GM12872 (cell line): ENCODE measurements around the gene CNTRL.

Experiments
- CTCF ChIP-seq: IDR thresholded peaks from 3 replicates; pipeline ENCODE4 v1.5.1; 2011; ENCODE audit warnings: low read depth, mild to moderate bottlenecking, low read length, moderate library complexity; ENCODE audit not compliant: insufficient read depth

Gene CNTRL

GRCh38 chr9:121073038-121073437 is 1.7 kb upstream of the CNTRL start:
- TF ChIP-seq CTCF = no peak

- peak; percentile 35; the same call in 1 of the 3 replicates for TF ChIP-seq CTCF
These were observed 689 bp downstream of the CNTRL start for GRCh38 chr9:121075251-121076036.

DNA sequence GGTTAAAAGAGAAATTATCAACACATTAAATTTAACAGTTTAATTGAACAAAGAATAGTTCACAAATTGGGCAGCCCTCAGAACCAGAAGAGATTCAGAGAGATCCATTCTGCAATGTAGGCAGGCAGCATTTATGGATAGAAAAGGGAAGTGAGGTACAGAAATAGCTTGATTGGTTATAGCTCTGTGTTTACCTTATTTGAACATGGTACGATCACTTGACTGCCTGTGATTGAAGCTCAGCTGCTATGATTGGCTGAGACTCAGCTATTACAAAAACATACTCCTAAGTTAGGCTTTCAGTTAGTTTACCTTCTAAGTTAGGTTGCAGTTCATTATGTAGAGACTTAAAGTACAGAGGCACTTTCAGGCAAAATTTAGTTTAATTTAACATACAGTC is 7.3 kb downstream of the CNTRL start:
- TF ChIP-seq CTCF = no peak

DNA sequence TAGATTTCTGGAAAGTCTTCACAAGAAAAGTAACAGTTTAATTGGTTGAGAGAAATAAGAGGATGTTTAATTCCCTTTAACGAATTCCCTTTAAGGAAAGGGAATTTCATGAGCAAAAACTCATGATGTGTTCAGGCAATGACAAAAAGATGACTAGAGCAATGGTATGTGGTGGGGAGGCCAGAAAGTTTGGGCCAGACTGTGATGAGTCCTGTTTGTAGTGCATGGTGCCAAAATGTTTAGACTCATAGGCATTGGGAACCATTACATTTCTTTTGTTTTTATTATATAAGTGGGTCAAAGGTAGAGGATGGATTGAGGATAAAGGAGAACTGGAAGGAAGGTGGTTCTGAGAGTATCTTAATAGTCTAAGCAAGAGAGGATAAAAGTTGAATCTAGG is 10.9 kb downstream of the CNTRL start:
- TF ChIP-seq CTCF = no peak

DNA sequence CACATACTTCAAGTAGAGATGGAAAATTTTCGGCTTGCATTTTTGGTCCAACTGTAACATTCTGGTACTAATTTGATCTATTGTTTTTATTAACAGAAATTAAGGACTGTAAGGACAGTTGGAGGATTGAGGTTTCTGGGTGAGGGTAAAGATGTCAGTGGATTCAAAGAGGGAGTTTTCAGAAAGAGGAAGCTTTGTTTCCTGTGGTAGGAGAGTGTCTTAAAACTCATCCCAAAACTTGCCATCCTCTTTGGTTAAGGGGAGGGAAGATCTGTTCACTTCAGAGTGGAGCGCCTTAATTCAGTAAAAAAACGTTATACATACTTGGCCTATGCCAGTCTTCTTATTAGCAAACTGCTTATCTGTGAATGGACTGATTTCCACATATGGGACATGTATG is 13.8 kb downstream of the CNTRL start:
- TF ChIP-seq CTCF = no peak

- no peak for TF ChIP-seq CTCF
These were observed 20.3 kb downstream of the CNTRL start for GRCh38 chr9:121095057-121095456.

GRCh38 chr9:121098567-121099198 is 23.9 kb downstream of the CNTRL start:
- no peak for TF ChIP-seq CTCF
